GM12874 (cell line): Measurements from ENCODE around the gene RPE65.

ENCODE experiments used
- TF ChIP-seq, protein P1 (sequence below): IDR thresholded peaks from 2 replicates; pipeline ENCODE4 v1.5.1; 2011; ENCODE audit warnings: low read depth, mild to moderate bottlenecking, control low read depth, low read length, moderate library complexity; ENCODE audit not compliant: insufficient read depth

Gene RPE65

DNA sequence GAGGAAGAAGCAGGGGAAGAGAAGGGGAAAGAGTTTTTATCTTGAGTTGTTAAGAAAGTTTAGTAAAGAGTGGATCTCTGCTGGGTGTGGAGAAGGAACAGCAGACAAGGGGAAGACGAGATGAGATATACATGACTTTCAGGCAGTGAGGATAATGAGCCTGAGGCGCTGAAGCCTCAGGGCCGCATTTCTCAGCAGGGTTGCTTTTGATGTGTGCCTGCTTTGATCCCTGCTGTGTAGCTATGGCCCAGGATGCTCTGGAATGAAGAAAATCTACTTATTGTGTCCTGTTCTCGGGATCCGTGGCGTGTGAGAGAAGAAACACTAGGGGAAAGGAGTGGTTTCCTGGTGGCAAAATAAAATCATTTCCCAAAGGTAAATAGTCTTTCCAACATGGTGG is 15.1 kb upstream of the RPE65 start:
- TF ChIP-seq, protein P1, sequence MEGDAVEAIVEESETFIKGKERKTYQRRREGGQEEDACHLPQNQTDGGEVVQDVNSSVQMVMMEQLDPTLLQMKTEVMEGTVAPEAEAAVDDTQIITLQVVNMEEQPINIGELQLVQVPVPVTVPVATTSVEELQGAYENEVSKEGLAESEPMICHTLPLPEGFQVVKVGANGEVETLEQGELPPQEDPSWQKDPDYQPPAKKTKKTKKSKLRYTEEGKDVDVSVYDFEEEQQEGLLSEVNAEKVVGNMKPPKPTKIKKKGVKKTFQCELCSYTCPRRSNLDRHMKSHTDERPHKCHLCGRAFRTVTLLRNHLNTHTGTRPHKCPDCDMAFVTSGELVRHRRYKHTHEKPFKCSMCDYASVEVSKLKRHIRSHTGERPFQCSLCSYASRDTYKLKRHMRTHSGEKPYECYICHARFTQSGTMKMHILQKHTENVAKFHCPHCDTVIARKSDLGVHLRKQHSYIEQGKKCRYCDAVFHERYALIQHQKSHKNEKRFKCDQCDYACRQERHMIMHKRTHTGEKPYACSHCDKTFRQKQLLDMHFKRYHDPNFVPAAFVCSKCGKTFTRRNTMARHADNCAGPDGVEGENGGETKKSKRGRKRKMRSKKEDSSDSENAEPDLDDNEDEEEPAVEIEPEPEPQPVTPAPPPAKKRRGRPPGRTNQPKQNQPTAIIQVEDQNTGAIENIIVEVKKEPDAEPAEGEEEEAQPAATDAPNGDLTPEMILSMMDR: no peak

- TF ChIP-seq, protein P1: no peak
These were observed 11.2 kb upstream of the RPE65 start for GRCh38 chr1:68460935-68461334.

DNA sequence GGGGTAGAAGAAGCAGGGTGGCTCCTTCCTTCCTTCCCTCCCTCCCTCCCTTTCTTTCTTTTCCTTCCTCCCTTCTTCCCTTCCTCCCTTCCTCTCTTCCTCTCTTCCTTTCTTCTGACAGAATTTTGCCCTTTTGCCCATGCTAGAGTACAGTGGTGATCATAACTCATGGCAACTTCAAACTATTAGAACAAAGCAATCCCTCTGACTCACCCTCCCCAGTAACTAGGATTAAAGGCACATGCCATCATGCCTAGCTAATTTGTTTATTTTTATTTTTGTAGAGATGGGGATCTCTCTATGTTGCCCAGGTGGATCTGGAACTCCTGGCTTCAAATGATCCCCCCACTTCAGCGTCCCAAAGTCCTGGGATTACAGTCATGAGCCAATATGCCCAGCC is 10.0 kb upstream of the RPE65 start:
- TF ChIP-seq, protein P1: no peak

GRCh38 chr1:68459091-68459490 is 9.3 kb upstream of the RPE65 start:
- TF ChIP-seq, protein P1: no peak

DNA sequence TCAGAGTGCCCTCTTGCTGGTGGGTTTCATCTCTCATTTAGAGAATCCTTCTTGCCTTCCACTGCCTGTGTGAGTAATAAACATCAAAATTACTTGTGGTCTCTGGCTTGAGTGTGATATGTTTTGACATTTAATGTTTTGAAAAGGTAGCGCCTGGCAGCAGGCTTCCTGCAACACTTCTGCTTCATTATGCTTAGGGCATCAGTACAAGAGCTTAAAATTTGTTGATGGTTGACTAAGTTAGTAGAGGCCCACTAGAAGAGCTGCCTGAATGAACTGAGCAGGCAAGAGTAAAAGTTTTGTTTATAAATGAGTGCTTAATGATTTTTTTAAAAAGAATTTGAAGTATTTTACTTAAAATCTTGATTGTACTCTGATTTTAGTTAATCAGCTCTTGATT is 6.4 kb upstream of the RPE65 start:
- TF ChIP-seq, protein P1: no peak

GRCh38 chr1:68454534-68454933 is 4.8 kb upstream of the RPE65 start:
- TF ChIP-seq, protein P1: no peak

DNA sequence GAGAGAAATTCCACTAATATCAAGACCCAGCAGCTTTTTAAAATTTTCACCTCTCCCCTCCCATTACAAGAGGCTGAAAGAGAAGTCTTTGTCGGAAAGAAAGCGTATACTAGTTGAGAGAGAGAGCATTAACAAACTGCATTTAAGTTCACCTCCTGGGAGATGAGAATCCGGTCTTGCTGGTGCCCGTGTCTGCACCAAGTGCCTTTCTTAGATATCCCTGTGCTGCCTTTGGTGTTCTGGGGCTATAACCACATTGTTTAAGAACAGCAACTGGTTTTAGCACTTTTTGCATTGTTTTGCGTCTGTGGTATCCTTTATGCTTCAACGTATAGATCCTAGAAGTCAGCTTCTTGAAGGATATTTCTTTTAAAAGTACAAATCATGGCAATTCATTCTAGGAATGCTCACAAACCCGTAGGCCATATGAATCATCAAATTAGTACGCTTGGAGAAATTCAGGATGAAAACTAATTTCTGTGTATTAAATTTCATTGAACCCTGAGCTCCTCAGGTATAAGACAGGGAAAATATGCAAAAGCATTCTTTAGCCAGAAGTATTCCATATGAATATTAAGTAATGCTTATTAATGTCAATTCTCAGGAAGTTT is 3.4 kb upstream of the RPE65 start:
- TF ChIP-seq, protein P1: no peak
